Heart left ventricle (tissue), 13 donors: ENCODE measurements around the gene RAB7B.

ENCODE experiments used
- CTCF ChIP-seq, 12 donors: fragments of 200-600 bp; sonication (generic) in 4 of 12; IDR thresholded peaks; one replicate each; pipeline versions ENCODE4 v1.5.0 to v1.8.0; 2018 to 2022; ENCODE audit warnings: antibody characterized with exemption in 12 of 12, mild to moderate bottlenecking in 5 of 12
- POLR2A ChIP-seq, 2 donors: fragments of 450-650 bp; IDR thresholded peaks; one replicate each; pipeline ENCODE4 v1.6.1; 2017; ENCODE audit warnings: antibody characterized with exemption in 2 of 2, mild to moderate bottlenecking in 2 of 2, moderate library complexity in 2 of 2
- donor health status: ischemic (EF 13 %, LVEDD 7.1; RV severe dilation, severe dysfunction).
- donor health status: DM: no; HTN: yes; CAD: no.
- donor health status: DM: no; HTN: no; CAD: no.
- donor health status: ischemic (EF 25% LVEDD 6.9; RV normal size, moderate dysfunction).
- donor health status: ischemic (EF 25% LVEDD 5.7; RV mildly dilated, moderate dysfunction).
- donor health status: ischemic (EF 35%, LVEDD 5.7; RV mildly dilated, moderate dysfunction).
- donor health status: nonischemic (EF 11% LVEDD 7.7; RV severe dilation, severe dysfunction).
- donor health status: DM: yes; HTN: yes; CAD: no.
- donor health status: PGD.
- donor health status: ischemic (EF 29% LVEDD 5.4; RV normal size, mild dysfunction).
- donor health status: nonischemic (EF 23%, LVEDD 6.1; RV moderate dilation, normal function).

- no peak for TF ChIP-seq CTCF (IDR thresholded peaks at IDR 0.05)
- no peak for TF ChIP-seq POLR2A (IDR thresholded peaks at IDR 0.05)
Measured at GRCh38 chr1:205993068-205993467, 10.1 kb downstream of the RAB7B start.
